ENCODE results near the gene RER1.
"Not testable (repeated sequence)": the region's sequence is repeated elsewhere in the genome, so short reads cannot be mapped to it uniquely, and the experiment has no call there.

The RER1 gene

DNA sequence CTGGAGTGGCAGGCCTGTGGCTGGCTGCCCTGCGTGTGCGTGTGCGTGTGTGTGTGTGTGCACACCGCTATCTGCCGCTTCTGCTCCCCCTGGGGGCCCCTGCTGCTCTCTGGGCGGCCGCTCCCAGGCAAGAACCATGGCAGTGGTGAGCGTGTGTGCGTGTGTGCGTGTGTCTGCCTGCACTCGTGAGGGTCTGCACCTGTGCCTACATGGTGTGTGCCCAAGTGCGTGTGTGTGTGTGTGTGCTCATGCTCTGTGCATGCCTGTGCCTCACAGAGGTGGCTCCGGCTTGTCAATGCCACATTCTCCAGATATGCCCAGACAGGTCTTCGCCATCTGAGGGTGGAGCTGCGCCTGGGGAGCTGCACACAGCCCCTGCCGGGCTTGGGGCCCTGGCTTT is 39.5 kb downstream of the RER1 start:
- no peak for DNase-seq

DNA sequence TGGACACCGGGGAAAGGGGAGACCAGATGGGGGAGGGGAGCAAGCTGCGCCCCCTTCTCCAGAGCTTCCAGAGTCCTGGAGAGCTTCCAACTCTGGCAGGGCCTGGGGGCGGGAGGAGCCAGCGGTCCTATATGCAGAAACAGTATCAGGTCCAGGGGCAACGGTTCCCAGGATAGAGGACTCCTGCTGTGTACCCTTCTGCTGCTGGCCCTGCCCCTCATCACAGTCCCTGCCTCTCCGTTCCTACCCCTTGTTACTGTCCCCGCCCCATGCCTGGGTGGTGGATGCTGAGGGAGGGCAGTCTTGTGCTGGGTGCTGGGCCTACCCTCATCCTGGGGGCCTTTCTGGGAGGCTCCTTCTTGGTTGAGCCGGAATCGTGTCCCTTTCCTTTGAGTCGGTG is 39.9 kb downstream of the RER1 start:
- peak; percentile 13 for DNase-seq

DNA sequence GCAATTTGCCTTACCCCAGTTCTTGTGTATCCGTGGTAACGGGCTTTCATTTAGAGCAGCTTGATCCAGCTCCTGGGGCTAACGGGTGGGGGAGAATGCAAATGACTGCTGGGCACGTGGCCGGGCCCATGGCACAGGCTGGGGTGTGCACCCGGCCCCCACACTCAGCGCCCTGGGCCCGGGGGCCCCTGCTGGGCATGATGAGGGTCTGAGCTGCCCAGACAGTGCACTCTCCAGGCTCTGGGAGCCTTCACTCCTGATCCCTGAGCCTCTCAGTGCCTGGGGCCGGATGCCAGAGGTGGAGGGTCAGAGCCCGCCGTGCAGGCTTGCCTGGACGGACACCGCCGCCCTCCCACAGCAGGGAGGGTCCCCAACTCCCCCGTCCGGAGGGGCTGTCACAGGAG is 40.8 kb downstream of the RER1 start:
- DNase-seq, result no peak

DNA sequence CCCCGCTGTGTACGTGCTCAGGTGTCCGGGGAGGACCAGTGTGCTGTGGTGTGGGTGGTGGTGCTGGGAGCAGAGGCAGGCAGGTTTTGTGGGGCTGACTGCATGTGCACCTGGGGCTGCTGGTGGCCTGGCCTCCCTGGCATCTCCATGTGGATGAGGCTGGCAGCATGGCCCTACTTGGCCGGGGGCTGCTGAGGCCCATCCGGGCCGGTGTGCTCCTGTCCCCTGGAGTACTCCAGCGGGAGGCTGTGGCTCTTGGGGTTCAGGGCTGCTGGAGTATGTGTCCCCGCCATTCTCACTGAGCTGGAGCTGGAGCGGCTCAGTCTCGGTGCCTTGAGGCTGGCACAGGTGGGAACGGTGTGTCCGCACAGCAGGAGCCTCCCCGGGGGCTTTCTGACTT is 41.6 kb downstream of the RER1 start:
- DNase-seq, result no peak

DNA sequence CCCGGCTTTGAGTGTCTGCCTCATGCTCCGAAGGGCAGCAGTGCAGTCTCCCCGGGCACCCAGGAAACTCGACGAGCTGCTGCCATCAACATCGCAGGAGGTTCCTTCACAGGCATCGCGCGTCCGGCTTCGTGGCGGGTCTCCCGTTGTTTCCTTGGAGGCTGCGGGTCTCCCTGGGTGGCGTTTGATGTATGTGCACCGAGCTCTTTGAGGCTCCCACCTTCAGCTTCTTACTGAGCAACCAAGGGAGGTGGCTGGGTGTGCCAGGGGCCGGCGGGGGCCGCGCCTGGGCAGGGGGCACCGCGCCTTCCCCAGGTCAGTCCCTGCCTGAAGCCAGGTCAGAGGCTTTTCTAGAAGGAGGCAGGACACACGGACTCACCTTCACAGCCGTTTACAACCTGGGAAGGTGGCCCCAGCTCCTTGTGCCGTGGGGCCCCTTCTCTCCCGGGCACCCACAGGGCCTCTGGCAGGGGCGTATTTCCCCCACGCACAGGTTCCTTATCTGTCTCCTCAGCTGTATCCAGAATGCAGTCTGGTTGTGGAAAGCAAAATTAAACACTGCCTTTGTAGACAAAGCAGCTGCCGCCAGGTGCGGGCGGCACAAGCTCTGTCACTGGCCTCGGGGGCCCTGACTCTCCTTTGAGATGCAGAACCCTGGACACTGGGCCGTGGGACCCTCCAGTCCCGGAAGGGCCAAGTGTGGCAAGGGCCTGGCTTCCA is 42.5 kb downstream of the RER1 start:
- no peak for DNase-seq

DNA sequence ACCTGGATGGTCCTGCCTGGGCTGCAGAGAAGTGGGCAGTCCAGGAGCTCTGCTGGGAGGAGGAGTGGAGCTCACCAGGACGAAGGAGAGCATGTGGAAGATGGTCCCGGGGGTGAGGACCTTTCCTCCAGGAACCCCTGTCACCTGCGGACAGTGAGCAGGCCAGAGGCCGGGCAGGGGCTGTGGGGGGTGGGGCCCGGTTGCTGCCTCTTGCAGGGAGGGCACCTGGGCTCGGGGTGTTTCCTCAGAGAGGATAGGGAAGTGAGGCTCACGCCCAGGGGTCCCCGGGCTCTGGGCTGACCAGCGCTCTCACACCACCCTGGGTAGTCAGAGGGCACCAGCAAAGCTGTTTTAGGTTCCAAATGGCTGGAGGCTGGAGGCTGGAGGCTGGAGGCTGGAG is 43.5 kb downstream of the RER1 start:
- no peak for DNase-seq

DNA sequence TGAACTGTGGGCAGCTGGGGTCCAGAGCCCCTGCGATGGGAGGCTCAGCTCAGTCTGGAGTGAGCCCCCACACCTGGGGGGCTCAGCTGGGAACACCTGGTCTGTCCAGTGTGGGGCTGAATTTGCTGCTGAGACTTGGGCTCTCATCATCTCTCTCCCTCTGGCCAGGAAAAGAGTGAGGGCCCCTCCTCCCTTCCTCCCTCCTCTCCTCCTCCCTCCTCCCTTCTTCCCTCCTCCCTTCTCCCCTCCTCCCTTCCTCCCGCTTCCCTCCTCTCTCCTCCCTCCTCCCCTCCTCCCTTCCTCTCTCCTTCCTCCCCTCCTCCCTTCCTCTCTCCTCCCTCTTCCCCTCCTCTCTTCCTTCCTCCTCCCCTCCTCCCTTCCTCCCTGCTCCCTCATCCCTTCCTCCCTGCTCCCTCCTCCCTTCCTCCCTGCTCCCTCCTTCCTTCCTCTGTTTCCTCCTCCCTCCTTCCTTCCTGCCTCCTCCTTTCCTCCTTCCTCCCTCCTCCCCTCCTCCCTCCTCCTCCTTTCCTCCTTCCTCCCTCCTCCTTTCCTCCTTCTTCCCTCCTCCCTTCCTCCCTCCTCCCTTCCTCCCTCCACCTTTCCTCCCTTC is 44.2 kb downstream of the RER1 start:
- DNase-seq, result no peak

DNA sequence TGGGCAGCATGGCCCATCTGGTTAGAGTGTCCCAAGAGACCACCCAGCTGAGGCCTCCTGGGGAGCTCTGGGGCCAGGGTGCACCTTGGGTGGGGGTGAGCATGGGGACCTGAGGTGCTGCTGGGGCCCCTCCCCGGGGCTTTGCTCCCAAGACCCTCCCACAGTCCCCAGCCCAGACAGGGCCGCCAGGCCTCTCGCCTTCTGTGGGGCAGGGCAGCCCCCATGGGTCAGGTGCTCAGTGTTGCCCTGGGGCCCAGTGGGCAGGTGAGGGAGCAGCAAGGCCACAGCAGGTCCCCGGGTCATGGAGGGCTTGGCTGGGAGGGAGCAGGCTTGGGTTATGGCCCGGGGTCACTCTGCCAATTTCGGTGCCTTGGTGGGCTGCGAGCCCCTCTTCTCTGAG is 45.2 kb downstream of the RER1 start:
- DNase-seq, result no peak

DNA sequence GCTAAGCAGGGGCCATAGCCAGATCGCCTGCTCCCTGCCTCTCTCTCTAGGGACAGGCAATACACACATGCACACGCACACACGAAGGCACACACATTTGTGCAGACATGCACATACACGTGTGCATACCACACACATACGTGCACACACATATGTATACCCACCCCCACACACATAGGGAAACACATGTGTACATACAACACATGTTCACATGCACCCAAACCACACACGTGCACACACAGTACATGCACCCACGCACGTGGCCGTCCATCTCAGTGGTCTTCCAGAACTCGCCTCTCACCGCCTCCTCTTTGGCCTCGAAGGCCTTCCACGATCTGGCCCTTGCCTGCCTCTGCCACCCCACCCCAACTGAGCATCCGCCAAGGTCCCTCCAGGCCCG is 46.0 kb downstream of the RER1 start:
- no peak for DNase-seq

DNA sequence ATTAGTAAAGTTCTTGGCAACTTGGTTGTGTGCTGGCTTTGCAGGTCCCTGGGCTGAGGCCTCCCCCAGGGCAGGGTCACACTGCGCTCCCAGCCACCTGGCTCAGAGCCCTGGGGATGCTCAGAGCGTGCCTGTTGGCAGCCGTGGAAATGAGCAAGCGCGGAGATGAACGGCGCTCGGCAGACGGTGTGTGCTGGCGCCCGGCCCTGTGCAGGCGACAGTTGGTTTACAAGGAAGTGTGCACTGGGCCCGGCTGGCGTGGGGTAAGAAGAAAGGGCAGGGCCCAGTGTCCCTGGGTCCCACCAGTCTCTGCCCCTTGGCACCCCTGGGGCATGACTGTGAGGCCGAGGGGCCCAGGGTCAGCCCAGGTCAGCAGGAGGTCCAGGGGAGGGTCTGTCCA is 46.4 kb downstream of the RER1 start:
- DNase-seq, result no peak

DNA sequence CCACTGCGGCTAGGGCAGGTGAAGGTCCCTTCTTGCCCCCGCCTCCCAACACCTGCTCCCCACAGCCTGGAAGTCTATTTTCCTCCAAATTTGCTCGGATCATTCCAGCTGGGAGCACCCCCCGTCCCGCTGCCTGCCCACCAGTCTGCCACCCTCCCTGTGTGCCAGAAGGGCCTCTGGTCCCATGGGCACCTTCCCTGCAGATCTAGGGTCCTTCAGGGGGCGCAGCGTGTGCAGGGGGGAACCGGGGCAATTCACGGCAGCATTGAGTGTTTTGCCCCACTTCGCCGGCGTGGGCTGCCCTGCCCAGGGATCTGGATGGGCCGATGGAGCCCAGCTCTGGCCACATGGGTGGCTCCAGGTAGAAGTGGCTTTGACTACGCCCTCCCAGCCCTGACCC is 47.0 kb downstream of the RER1 start:
- no peak for DNase-seq

DNA sequence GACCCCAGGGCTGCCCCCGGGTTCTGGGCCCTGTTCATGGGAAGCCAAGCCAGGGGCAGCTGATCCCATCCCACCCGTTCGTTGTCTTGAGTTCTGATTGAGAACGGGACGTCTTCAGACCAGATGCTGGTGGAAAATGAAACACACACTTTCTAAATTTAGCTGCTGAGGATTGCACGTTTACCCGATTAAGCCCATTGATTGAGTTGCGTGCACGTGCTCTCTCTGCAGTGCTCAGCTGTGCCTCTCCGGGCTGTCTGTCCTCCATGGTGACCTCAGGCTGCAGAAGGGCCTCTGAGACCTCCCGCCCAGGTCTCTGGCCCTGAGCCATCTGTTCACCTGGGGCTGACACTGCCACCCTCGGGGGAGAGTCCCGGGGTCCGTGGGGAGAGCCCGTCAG is 47.7 kb downstream of the RER1 start:
- no peak for DNase-seq

DNA sequence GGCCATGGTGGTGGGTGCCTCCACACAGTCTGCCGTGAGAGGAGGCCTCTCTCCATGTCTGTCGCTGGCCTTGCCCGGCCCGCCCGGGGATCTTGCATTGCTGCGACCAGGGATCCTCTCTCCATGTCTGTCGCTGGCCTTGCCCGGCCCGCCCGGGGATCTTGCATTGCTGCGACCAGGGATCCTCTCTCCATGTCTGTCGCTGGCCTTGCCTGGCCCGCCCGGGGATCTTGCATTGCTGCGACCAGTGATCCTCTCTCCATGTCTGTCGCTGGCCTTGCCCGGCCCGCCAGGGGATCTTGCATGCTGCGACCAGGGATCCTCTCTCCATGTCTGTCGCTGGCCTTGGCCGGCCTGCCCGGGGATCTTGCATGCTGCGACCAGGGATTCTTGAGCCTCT is 48.7 kb downstream of the RER1 start:
- not testable (repeated sequence) for DNase-seq

DNA sequence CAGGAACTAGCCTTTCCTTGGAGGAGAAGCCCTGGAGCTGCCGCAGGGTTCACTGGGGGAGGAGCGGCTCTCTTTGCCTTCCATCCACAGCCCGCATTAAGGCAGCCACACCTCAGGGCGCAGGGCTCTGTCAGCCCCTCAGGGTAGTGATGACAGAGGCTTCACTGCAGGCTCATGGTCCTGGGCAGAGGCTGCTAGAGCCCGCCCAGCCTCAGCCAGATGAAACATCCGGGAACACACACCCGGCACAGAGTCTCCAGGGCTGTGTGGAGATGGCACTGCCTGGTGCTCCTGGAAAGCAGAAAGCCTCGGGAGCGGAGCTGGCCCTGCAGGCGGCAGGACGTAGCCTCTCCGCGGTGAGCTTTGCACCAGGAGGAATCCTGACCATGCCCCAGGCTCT is 50.1 kb downstream of the RER1 start:
- DNase-seq, result no peak

DNA sequence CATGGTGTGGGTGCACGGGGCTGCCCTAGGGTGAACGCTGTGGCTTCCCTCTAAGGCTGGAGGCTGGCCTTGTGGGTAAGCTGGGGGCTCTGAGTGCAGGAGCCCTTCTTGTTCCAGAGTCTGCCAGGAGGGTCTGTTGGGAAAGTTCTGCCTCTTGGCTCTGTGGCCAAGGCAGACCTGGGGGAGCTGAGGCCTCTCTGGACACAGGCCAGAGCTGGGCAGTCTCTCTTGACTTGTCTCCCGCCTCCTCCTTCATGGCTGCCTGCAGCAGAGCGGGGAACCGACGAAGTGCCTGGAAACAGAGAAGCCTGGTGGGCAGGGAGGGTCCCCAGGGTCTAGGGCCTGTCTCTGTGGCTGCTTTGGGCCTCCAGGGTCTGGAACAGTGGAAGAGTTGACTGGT is 51.0 kb downstream of the RER1 start:
- no peak for DNase-seq

DNA sequence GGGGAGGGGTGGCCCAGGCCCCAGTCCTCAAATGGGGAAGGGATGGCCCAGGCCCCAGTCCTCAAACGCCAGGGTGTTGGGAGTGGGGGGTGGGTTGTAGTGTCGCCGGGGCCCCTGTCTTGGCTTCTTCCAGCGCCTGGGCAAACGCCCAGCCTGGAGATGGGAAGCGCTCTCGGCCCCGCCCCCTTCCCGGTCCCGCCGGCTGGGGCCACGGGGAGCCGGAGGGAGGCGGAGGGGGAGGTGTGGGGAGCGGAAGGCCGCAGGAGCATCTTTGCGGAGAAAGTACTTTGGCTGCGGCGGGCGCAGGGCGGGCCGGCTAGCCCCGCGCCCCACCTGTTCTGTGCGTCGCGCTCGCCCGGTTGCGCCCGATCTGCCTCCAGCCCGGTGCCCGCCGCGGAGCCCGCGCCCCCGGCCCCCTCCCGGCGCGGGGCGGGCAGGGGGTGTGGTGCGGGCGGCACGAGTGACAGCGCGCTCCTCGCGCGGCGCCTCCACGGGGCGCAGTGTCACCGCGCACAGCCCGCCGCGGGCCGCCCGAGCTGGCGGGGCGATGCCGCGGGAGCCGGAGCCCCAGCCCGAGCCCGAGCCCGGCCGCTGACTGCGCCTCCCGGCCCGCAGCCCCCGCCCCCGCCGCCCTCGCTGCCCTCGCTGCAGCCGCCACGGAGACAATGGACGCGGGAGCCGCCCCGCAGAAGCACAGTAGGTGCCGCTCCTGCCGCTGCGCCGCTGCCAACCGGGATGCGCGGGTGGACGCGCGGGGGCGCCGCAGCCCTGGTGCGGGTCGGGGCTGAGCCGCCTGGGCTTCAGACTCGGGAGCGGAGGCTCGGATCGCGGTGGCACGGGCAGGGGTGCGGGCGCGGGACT is 51.9 kb downstream of the RER1 start:
- DNase-seq, result no peak

DNA sequence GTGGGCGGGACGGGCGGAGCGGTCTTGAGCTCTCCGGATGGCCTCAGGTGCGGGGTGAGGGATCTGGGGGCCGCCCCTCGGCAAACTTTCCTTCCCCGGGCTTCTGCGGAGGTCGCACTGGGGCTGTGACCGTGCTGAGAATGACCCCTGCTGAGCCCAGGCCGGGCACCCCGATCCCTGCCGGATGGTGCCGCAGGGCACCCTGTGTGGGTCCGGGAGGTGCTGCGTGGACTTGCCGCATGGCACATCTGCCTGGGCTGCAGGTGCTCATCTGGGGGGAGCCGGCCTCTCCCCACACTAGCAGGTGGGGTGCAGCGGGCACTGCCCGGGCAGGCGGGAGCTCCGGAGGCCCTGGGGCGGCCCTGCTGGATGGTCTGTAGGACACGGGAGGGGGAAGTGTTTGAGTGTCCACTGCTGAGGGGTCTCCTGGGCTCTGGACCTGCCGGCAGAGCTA is 52.5 kb downstream of the RER1 start:
- no peak for DNase-seq

DNA sequence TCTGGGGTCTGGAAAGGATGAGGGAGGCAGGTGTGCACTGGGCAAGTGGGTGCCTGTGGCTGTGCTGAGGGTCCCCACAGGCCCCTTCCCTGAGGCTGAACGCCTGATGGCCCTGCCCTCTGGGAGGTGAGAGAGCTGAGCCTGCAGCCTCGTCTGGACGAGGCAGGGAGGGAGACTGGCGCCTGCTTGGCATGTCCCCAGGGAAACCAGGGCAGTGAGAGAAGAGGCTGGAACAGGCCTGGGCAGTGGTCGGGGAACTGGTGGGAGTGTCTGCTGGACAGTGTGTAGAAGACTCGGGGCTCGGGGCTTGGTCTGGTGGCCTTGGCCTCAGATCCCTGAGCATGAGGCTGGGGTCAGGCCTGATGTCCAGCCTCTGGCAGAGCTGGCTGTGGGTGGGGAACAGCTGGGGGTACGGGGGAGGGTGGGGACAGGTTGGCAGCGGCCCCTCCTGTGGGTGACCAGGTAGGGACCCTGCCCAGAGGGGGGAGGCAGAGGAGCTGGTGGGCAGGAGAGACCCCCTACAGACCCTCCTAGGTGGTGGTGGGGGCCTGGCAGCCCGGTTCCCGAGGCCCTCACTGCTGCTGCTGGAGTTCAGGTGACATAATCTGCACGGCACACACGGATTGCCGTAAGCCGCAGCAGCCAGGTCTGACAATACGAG is 53.7 kb downstream of the RER1 start:
- DNase-seq, result no peak

DNA sequence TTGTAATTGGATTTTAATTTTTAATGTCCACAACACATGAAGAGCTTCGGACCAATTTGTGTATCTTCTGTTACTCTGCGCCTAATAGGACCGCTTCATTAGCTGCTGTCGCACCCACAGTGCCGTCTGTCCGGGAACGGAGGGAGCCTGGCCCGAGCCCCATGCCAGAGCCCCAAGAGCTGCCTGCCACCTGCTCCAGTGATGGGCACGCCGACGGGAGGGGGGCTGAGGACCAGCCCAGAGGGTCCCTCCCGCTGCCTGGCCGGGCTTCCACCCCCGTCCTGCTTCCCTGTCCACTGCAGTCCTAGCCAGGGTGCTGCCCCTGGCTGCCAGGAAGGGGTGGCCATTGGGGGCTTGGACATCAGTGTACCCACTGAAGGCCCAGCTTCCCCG is 54.2 kb downstream of the RER1 start:
- no peak for DNase-seq

DNA sequence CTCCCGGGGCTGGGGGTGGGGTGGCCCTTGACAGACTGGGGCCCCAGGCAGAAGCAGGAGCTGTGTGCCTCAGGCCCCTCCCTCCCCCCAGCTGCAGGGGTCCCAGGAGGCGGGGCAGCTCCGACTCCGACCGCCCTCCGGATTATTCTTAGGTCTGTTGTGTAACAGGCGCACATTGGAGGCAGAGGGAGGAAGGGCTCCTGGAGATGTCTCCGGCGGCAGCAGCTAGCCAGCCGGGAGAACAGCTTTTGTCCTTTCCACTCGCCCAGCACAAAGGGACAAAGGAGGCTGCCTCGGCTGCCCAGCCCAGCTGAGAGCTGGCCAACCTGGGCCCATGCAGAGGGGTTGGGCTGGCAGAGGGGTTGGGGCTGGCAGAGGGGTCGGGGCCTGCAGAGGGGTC is 54.8 kb downstream of the RER1 start:
- no peak for DNase-seq

DNA sequence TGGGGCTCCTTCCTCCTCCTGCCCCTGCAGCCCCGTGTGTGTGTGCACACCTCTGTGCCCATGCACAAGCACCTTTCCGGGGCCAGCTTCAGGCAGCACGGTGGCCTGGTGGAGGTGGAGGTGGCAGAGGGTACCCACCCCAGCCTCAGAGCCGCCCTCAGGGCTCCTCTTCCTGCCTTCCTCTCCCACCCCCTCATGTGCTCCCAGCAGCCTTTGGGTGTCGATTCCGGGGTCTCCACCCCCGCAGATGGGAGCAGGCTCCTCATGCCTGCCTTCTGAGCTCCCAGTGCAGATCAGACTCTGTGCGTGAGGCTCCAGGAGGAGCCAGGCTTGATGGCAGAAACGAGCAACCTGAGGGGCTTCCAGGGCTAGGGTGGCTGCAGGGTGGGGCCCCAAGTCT is 55.2 kb downstream of the RER1 start:
- no peak for DNase-seq

DNA sequence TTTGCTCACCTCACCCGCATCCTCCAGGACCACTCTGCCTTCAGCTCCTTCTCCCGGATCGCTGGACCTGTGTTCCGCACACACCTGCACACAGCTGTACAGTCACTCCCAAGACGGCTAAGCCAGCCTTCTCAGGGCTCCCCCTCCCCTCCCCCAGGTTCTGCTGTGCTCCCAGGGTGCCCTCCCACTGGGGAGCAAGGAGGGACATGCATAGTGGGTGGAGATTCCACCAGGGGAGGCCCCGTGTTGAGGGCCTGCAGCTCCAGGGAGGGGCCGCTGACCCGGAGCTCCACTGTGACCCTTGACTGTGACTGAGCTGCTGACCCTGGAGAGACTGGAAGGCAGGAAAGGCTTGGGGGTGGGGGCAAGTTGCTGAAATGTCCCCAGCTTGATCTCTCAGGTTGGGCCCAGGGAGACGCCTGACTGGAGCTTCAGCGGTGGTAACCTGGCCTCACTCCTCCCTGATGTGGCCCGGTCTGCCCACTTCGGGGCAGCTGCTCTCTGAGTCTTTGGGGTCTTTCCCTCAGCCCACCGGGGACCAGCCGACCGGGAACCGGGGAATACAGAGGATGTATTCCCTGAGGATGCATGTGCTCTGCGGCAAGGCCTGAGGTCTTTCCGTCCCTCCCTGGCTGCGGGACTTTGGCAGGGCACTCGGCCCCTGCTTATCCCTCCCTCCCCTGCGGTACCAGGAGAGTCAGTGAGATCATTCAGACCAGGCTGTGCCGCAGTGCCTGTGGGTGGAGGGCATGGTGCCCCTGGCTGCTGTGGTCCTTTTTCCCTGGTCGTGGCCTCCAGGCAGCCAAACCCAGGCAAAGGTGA is 55.8 kb downstream of the RER1 start:
- no peak for DNase-seq

DNA sequence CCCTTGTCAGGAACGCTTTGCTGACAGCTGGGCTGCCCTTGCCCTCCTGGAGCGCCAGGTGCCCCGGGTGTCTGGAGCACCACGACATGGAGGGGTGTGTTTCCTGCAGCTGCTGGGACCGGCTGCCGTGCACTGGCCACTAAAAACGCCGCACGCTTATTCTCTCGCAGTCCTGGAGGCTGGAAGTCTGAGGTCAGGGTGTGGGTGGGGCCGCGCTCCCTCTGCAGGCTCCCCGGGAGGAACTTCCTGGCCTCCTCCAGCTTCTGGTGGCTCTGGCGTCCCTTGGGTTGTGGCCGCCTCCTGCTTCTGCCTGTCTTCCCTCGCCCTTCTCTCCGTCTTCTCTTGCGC is 56.4 kb downstream of the RER1 start:
- no peak for DNase-seq
